DMS53 (cell line): ENCODE measurements around the gene ZNF888.

Experiments used
- DNase-seq: peaks from one replicate; lab custom pipeline; 2025; lab: John Stamatoyannopoulos, UW

ZNF888 gene

DNA sequence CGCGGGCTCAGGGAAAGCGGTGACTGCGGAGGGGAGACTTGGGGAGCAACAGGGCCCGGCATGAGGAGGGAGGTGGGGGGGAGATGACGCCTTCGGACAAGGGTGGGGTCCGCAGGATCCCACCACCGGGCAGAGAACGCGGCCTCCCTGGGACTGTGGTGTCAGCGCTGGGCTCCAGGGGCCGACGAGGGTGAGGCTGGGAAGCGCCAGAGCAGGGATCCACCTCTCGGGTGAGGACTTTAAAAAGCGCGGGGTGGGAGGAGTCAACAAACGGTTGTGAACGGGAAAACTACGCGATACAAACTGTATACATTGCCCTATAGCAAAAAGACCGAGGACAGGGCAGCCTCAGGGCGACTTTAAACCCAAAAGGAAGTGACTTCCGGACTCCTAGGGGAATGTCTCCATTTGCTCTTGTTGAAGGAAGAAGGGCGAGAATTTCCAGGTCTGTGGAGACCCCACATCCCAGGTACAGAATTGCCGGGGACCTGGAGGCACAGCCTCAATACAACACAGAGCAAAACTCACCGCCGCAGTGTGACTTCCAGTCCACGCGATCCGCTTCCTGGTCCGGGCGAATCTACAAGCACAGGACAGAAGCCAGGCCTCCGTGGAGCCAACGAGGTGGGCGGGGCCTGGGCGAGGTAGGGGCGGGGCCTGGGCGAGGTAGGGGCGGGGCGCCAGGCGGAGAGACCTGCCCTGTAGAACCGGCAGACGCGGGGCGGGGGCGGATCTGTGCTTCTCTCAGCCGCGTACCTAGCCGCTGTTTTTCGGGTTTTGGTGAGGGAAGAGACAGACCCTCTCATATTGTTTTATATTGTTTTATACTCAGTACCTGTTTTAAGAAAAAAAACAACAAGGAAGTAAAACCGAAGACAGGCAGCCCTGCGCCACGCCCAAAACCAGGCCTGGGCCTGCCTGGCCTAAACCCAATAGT is at the start of gene ZNF888:
ZNF888 (minus strand) TSS at position 588 of the 937 bp plus-strand sequence. CDS start 5,555 bp downstream, outside the sequence.
- peak; percentile 94 for DNase-seq

DNA sequence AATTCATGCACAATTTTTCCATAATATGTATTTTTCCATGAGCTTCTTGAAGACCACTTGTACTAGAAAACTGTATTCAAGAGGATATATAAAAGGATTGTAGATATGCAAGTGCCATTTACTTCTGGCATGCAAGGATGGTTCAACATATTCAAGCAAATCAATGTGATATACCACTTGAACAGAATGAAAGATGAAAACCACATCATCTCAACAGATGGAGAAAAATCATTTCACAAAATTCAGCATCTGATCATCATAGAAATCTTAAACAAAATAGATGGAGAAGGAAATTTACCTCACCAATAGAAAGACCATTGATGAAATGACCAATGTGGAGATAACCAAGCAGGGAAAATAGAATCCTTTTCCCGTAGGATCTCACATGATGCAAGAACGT is 44.5 kb upstream of the ZNF888 start:
- peak; percentile 5 for DNase-seq

DNA sequence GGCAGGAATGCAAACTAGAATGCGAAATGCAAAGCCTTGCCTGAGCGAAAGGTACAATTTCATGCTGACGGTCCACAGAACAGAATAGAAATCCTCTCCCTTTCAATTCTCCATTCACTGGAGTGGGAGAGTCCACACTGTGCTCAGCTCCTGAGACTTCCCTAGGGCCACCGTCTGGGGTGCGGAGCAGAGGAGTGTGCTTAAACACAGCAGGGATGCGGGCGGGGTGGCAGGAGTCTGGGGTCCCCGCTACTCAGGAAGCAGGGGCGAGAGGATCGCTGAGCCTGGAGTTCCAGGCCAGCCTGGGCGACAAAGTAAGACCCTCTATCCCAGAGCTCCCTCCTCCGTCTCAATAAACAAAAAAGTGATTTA is 40.0 kb upstream of the ZNF888 start:
- peak; percentile 65 for DNase-seq

DNA sequence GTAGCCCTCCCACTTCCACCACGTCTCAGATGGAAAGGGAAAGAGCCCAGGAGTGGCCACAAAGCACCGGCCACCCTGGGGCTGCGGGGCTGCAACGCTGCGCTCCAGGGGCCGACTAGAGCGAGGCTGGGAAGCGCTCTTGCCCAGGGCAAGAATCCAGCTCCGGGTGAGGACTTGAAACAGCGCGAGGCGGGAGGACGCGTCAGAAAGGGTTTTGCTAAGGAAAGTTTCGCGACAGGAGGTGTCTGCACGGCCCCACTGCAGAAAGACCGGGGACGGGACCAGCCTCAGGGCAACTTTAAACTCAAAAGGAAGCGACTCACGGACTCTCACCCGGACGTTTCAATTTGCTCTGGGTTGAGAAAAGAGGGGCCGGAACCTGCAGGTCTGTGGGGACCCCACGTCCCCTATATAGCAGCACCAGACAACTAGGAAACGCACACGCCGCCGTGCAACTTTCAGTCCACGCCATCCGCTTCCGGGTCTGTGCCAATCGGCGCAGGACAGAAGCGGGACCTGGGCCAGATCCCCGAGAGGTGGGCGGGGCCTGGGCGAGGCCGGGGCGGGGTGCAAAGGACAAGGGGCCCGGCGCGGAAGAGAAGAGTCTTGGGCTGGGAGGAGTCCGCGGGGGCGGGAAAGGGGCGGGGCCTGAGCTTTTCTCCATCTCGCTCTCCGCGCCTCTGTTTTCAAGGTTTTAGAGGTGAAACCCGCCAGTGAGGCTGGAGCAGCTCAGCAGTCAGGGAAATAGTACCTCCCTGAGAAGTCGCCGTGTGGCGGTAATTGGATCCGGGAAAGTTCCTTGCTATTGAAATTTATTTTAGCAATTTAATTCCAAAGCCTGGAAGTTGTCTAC is 39.4 kb upstream of the ZNF888 start, which contains the start of gene ZNF816:
ZNF816 (minus strand) TSS at position 488 of the 853 bp plus-strand sequence. CDS start 6,792 bp downstream, outside the sequence.
- peak; percentile 98 for DNase-seq

DNA sequence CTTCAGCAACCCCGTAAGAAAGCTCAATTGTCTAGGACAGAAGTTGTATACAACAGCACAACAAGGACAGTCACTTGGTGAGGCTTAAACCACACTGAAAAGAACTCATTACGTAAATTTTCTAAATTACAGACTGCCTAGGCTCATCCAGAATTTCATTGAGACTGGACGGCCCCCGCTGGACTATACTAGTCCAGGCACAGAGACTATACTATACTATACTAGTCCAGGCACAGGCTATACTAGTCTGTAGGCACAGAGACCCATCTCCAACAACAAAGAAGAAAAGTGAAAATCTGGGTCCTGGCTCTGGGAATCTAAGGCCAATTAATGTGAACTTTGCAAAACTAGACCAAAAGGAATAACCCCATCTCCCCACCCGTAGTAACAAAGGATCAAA is 38.8 kb upstream of the ZNF888 start:
- DNase-seq: no peak

DNA sequence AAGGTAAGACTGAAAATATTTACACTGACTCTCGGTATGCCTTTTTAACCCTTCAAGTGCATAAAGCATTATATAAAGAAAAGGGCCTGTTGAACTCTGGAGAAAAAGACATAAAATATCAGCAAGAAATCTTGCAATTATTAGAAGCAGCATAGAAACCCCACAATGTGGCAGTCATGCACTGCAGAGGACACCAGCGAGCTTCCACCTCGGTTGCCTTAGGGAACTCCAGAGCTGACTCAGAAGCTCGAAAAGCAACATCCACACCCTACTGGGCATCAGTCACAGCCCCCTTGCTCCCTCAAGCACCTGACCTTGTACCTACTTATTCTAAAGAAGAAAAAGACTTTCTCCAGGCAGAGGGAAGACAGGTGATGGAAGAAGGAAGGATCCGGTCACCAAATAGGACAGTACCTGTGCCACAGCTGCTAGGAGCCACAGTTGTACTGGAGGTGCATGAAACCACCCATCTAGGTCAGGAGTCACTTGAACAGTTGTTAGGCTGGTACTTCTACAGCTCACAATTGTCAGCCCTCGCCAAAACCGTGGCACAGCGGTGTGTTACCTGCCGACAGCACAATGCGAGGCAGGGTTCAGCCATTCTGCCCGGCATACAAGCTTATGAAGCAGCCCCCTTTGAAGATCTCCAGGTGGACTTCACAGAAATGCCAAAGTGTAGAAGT is 36.5 kb upstream of the ZNF888 start:
- no peak for DNase-seq

DNA sequence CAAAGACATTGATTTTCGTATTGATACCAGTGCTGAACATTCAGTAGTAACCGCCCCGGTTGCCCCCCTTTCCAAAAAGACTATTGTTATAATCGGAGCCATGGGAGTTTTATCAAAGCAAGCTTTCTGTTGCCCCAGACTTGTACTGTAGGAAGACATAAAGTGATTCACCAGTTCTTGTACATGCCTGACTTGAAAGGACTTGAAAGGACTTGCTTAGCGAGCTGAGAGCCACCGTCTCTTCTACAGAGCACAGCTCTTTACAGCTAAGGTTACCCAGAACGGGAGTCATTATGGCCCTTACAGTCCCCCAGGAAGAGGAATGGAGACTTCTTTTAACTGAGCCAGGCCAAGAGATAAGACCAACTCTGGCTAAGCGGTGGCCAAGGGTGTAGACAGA is 34.4 kb upstream of the ZNF888 start:
- no peak for DNase-seq

DNA sequence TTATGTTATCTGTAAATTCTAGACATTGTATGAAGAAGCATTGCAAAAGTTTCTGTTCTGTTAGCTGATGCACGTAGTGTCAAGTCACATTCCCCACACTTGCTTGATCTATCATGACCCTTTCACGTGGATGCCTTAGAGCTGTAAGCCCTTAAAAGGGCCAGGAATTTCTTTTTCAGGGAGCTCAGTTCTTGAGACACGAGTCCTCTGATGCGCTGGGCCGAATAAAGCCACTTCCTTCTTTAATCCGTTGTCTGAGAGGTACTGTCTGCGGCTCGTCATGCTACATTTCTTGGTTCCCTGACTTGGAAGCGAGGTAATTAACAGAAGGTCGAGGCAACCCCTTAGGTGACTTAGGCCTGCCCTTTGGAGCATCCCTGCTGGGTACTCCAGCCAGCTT is 33.7 kb upstream of the ZNF888 start:
- DNase-seq: no peak

DNA sequence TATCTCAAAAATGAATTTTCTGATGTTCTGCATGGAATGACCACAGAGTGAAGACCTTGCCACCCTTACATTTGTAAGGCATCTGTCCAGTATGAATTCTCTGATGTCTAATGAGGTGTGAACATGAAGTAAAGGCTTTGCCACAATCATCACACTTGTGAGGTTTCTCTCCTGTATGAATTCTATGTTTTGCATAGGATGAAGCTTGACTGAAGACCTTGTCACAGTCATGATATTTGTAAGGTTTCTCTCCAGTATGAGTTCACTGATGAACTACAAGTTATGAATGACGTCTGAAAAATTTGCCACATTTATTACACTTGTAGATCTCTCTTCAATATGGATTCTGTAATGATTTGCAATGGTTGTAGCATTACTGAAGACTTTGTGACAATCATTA is 26.2 kb upstream of the ZNF888 start:
- no peak for DNase-seq

DNA sequence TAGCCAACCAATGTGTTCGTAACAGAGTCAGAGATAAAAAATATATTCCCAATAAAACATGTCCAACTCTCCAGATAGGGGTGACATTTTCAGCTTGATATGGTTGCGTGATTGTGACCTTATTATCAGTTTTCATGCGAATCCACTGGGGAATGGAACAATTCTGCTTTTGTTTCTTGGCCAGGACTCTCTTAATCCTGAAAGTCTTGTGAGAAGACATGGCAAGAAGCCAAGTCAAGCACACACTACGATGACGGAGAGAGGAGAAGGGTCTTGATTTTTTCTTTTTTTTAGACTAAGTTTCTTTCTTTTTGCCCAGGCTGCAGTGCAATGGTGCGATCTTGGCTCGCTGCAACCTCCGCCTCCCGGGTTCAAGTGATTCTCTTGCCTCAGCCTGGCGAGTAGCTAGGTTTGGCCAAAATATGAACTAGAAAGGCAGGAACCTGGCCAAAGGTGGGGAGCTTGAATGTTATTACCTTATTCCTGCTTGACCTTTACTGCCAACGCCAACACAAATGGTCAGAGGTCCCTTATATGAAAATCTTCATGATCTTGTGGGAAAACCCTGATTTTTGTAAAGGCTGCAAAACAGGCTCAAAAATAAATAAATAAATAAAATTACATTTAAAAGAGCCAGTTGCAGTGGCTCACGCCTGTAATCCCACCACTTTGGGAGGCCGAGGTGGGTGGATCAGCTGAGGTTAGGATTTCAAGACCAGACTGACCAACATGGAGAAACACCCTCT is 25.0 kb upstream of the ZNF888 start:
- no peak for DNase-seq

DNA sequence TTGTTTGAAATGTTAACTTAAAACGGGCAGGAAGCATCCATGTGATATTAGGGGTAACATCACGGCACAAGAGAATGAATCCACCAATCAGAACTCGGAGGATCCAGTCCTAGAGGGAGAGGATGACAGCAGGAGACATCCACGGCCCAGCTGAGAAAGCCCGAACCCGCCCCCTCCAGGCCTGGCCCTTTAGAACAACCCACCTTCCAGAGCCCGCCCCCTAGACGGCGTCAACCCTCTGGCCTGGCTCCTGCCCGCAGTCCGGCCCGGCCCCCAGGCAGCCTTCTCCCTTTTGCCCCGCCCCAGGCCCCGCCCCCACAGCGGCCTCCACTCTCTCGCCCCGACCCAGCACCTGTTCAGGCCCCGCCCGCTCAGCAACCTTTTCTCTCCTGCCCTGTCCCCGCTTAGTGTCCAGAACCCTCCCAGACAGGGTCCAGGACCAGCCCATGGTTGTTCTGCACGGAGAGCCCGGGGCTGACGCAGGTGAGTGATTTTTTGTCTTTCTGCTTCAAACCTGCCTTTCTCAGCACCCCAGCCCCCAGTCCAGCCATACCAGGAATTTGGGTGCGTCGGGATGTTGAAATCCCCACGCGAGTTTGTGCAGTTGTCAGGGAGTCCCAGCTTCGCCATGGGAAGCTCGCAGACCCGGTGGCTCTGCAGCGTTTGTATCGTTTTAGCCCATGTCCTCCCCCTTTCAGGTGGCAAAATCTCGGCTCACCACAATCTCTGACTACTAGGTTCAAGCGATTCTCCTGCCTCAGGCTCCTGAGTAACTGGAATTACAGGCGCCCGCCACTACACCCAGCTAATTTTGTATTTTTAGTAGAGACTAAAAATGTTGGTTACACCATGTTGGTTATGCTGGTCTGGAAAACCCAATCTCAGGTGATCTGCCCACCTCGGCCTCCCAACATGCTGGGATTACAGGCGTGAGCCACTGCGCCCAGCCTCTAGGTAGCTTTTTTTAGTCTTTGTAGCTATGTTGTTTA is 23.4 kb upstream of the ZNF888 start:
- peak; percentile 98 for DNase-seq

DNA sequence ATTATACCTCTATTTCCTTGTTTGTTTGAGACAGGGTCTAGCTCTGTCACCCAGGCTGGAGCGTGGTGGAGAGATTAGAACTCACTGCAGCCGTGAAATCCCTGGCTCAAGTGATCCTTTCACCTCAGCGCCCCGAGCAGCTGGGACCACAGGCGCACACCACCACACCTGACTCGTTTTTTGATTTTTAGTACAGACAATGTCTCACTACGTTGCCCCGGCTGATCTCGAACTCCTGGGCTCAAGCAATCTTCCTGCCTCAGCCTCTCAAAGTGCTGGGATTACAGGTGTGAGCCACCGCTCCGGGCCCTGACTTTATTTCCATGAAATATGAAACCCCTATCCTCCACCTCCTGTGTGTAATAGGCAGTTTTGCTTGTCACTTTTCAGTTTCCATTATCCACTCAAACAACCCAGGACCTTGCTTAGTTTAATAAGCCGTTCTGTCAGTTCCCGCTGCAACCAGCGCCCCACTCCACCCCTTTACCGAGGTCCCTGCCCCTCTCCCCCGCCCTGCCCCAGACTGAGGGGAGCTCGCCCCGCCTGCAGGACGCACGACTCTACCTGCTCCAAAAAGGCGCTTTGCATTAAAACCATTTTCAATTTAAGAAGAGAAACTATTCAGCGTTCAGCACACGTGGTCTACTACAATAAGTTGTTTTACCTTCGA is 22.6 kb upstream of the ZNF888 start:
- peak; percentile 87 for DNase-seq

DNA sequence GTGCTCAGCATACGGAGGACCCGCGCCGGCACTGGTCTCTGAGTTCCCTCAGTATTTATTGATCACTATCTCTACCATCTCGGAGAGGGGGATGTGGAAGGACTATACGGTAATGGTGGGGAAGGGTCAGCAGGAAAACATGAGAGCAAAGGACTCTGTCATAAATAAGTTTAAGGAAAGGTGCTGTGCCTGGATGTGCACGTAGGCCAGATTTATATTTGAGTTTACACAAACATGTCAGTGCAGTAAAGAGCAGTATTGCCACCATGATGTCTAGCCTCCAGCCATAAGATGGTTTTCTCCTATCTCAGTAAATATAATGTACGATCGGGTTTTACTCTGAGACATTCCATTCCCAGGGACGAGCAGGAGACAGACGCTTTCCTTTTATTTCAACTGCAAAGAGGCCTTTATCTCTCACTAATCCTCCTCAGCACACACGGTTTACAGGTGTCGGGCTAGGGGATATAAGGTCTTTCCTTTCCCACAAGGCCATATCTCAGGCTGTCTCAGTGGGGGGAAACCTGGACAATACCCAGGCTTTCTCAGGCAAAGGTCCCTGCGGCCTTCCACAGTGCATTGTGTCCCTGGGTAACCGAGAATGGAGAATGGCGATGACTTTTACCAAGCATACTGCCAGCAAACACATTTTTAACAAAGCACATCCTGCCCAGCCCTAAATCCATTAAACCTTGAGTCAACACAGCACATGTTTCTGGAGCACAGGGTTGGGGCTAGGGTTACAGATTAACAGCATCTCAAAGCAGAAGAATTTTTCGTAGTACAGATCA is 21.7 kb upstream of the ZNF888 start:
- DNase-seq: peak; percentile 91

DNA sequence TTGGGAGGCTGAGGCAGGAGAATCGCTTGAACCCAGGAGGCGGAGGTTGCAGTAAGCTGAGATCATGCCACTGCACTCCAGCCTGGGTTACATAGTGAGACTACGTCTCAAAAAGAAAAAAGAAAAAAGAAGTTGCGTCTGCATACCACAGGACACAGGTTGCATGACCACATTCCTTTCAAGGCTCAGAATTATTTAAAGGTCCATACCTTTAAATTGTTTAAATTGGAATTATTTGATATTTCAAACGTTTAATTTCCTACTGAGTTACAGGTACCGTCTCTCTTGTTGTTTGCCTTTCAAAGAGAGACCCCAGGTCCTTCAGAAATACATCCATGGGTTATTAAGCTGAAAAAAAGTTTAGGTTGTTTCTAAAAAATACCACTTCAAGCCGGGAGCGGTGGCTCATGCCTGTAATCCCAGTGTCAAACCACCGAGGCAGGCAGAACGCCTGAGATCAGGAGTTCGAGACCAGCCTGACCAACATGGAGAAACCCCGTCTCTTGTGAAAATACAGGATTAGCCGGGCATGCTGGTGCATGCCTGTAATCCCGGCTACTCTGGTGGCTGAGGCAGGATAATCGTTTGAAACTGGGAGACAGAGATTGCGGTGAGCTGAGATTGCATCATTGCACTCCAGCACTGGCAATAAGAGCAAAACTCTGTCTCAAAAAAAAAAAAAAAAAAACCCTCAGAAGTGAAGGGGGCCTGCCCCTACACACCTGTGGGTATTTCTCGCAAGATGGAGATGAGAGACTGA is 20.8 kb upstream of the ZNF888 start:
- DNase-seq: peak; percentile 13

DNA sequence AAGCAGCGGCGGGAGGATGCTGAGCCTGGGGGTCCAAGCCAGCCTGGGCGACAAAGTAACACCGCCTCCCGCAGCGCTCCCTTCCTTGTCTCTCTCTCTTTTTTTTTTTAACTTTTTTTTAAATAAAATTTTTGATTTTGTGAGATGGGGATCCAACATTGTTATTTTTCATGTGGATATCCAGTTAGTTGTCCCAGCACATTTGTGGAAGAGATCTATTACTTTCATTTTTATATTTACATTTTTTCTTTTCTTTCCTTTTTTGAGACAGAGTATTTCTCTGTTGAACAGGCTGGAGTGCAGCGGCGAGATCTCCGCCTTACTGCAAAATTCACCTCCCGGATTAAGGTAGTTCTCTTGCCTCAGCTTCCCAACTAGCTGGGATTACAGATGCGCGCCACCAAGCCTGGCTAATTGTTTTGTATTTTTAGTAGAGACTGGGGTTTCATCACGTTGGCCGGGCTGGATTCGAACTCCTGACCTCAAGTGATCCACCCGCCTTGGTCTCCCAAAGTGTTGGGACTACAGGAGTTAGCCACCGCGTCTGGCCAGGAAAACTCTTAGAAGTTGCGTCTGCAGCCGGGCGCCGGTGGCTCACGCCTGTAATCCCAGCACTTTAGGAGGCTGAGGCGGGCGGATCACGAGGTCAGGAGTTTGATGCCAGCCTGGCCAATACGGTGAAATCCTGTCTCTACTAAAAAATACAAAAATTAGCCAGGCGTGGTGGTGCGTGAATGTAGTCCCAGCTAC is 20.1 kb upstream of the ZNF888 start:
- DNase-seq: no peak

DNA sequence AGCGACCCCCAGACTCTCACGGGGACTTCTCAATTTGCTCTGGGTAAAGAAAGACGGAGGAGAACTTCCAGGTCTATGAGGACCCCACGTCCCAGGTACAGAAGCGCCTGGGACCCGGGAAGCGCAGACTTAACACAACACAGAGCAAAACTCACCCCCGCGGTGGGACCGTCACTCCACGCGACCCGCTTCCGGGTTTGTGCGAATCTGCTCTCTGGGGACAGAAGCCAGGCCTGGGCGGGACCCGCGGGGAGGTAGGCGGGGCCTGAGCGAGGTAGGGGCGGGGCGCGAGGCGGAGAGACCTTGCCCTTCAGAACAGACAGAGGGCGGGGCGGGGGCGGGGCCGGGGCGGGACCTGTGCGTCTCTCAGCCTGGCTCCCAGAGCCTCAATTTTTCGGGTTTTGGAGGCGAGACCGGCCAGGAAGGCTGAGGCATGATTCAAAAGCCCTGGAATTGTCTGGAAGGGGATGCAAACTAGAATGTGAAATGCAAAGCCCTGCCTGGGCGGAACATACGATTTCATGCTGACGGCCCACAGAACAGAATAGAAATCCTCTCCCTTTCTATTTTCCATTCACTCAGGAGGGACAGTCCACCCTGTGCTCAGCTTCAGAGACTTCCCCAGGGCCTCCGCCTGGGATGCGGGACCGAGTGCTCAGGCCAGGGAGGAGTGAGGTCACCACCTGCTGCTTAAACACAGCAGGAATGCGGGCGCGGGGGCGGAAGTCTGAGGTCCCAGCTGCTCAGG is 19.3 kb upstream of the ZNF888 start:
- DNase-seq: peak; percentile 93
